ENCODE measurements around the gene ARG2.

- TF ChIP-seq CTCF (conservative IDR thresholded peaks at IDR 0.05; ENCODE audit: low read depth, low read length) (no peak), EZH2phosphoT487 (IDR thresholded peaks at IDR 0.05; ENCODE audit: borderline replicate concordance, low read length) (no peak)
Measured at GRCh38 chr14:67579040-67579439, 40.7 kb upstream of the ARG2 start.
